Measurements from ENCODE around the gene LPIN2. TPM values are rescaled to one million over a fixed set of nuclear protein-coding genes. Genes with fewer than 3 reads are reported as not detected.
A peak's percentile ranks its signal among the peaks of the same experiment; 100 is the strongest.

The LPIN2 gene
- total and polyA plus RNA-seq, 2 of the 13 experiments (the other 11 are each of a cell fraction or from before 2014, with no cell fraction given), result 46.0 to 119 TPM

GRCh38 chr18:2984703-2985261, 28.2 kb downstream of the LPIN2 start (continued):
- TF ChIP-seq GLMP (CRISPR knock-in tag; IDR thresholded peaks at IDR 0.05; ENCODE audit: borderline replicate concordance) (no peak), MIER2 (CRISPR knock-in tag; IDR thresholded peaks at IDR 0.05) (peak; percentile 77), KMT2B (CRISPR knock-in tag; IDR thresholded peaks at IDR 0.05) (peak; percentile 38; the same call in 1 of the 2 replicates), HIVEP1 (CRISPR knock-in tag; IDR thresholded peaks at IDR 0.05) (peak; percentile 92), BCL6 (CRISPR knock-in tag; IDR thresholded peaks at IDR 0.05) (peak; percentile 98), ZNF430 (CRISPR knock-in tag; IDR thresholded peaks at IDR 0.05) (peak; percentile 91), NCOA2 (CRISPR knock-in tag; IDR thresholded peaks at IDR 0.05) (peak; percentile 93), ZNF891 (CRISPR knock-in tag; IDR thresholded peaks at IDR 0.05) (no peak), CCAR2 (optimal IDR thresholded peaks at IDR 0.05; ENCODE audit: low read depth, low read length) (no peak), KDM1A (CRISPR knock-in tag; IDR thresholded peaks at IDR 0.05) (0 out of 2 replicates have a peak, but pooled peaks have one; percentile 44), PHF20 (CRISPR knock-in tag; IDR thresholded peaks at IDR 0.05) (no peak), HNF4G (IDR thresholded peaks at IDR 0.05; ENCODE audit: borderline replicate concordance, low read depth, low read length) (peak; percentile 92), HNF4G (CRISPR knock-in tag; IDR thresholded peaks at IDR 0.05; ENCODE audit: borderline replicate concordance, low read depth) (peak; percentile 65; the same call in 1 of the 2 replicates), ARID4A (CRISPR knock-in tag; IDR thresholded peaks at IDR 0.05; ENCODE audit: borderline replicate concordance) (peak; percentile 66; the same call in 1 of the 2 replicates), ZNF562 (CRISPR knock-in tag; IDR thresholded peaks at IDR 0.05; ENCODE audit: borderline replicate concordance) (no peak), GFI1 (CRISPR knock-in tag; IDR thresholded peaks at IDR 0.05; ENCODE audit: borderline replicate concordance) (peak; percentile 66; the same call in 1 of the 2 replicates), SPEN (CRISPR knock-in tag; IDR thresholded peaks at IDR 0.05; ENCODE audit: low read depth) (peak; percentile 63; the same call in 1 of the 2 replicates), ZNF160 (CRISPR knock-in tag; IDR thresholded peaks at IDR 0.05) (no peak), ZNF678 (CRISPR knock-in tag; IDR thresholded peaks at IDR 0.05) (no peak), NCOA1 (CRISPR knock-in tag; IDR thresholded peaks at IDR 0.05) (no peak), ZNF7 (CRISPR knock-in tag; IDR thresholded peaks at IDR 0.05) (no peak), ZNF556 (CRISPR knock-in tag; IDR thresholded peaks at IDR 0.05; ENCODE audit: borderline replicate concordance) (no peak), ATF4 (CRISPR knock-in tag; IDR thresholded peaks at IDR 0.05) (peak in 1 of 2 experiments; percentile 67; a peak in 2 of 4 replicates), NFIC (IDR thresholded peaks at IDR 0.05; ENCODE audit: low read length) (peak; percentile 66), ONECUT2 (CRISPR knock-in tag; IDR thresholded peaks at IDR 0.05) (no peak), PRMT3 (CRISPR knock-in tag; IDR thresholded peaks at IDR 0.05; ENCODE audit: borderline replicate concordance, low read depth) (no peak)

Measured in HepG2 (cell line).